CD4-positive, CD25-positive, alpha-beta regulatory T cell (primary cell): ENCODE data around the gene LRRFIP1. TPM values are rescaled to one million over a fixed set of nuclear protein-coding genes. Genes with fewer than 3 reads are reported as not detected.

ENCODE experiments used
- ATAC-seq, 2 donors: fragments of 150-1000 bp; cut with Tn5 transposase; one replicate each; pipeline ENCODE4 v1.10.0; 2021; ENCODE audit warnings: low read depth in 2 of 2, moderate number of reproducible peaks in 2 of 2, moderate library complexity in 1 of 2
- DNase-seq, 3 donors: peaks; one replicate each; pipeline versions ENCODE4 v3.0.0 to v3.0.0-alpha.2; 2012 to 2022; ENCODE audit warnings: mixed read lengths in 1 of 3
- H3K27ac ChIP-seq: one replicate; pipeline ENCODE4 v1.7.0; 2013; ENCODE audit warnings: mild to moderate bottlenecking, low read length; ENCODE audit not compliant: insufficient read depth, poor library complexity, severe bottlenecking
- H3K27me3 ChIP-seq: one replicate; pipeline ENCODE4 v1.7.0; 2013; ENCODE audit warnings: low read length; ENCODE audit not compliant: control insufficient read depth, insufficient read depth
- H3K36me3 ChIP-seq: one replicate; pipeline ENCODE4 v1.7.0; 2013; ENCODE audit warnings: mild to moderate bottlenecking, low read length, moderate library complexity; ENCODE audit not compliant: control insufficient read depth, insufficient read depth
- H3K4me1 ChIP-seq: 2 replicates; pipeline ENCODE4 v1.7.0; 2013; ENCODE audit warnings: mild to moderate bottlenecking, low read length; ENCODE audit not compliant: insufficient read depth, control insufficient read depth, poor library complexity, severe bottlenecking
- H3K4me3 ChIP-seq: one replicate; pipeline ENCODE4 v1.7.0; 2013; ENCODE audit warnings: low read depth, mild to moderate bottlenecking, low read length, moderate library complexity
- H3K9me3 ChIP-seq, 2 experiments: 1 replicate in 1 of 2; 2 replicates in 1 of 2; pipeline ENCODE4 v1.7.0; 2013; ENCODE audit warnings: low read length in 2 of 2, mild to moderate bottlenecking in 1 of 2, moderate library complexity in 1 of 2; ENCODE audit not compliant: control insufficient read depth in 2 of 2
- H3K27ac Mint-ChIP-seq, 3 donors: one replicate each; pipeline ENCODE4 v1.8.0; 2020 to 2022; ENCODE audit warnings: mild to moderate bottlenecking in 3 of 3, mixed read lengths in 3 of 3, moderate library complexity in 2 of 3
- H3K27me3 Mint-ChIP-seq: one replicate; pipeline ENCODE4 v1.8.0; 2022; ENCODE audit warnings: mild to moderate bottlenecking, mixed read lengths
- H3K36me3 Mint-ChIP-seq: one replicate; pipeline ENCODE4 v1.8.0; 2020; ENCODE audit warnings: mixed read lengths
- H3K4me1 Mint-ChIP-seq, 4 donors: one replicate each; pipeline ENCODE4 v1.8.0; 2020 to 2022; ENCODE audit warnings: mixed read lengths in 4 of 4, mild to moderate bottlenecking in 1 of 4
- H3K4me3 Mint-ChIP-seq, 4 donors: one replicate each; pipeline ENCODE4 v1.8.0; 2020 to 2022; ENCODE audit warnings: mild to moderate bottlenecking in 4 of 4, mixed read lengths in 4 of 4, moderate library complexity in 3 of 4
- H3K9me3 Mint-ChIP-seq, 7 donors: one replicate each; pipeline ENCODE4 v1.8.0; 2020 to 2022; ENCODE audit warnings: mixed read lengths in 7 of 7, mild to moderate bottlenecking in 3 of 7, moderate library complexity in 2 of 7
- polyA plus RNA-seq, 4 donors: library from polyadenylated mRNA; unstranded; fragments of 300-500 nt; fragmentation: Illumina TruSeq; gene quantifications; one replicate each; pipeline ENCODE4 v1.2.3, GENCODE V29; 2021
- total RNA-seq: library from RNA; stranded (reverse); gene quantifications from one replicate; pipeline ENCODE4 v1.2.3, GENCODE V29; 2022

Gene LRRFIP1
- total and polyA plus RNA-seq, 5 donors from 2014 or later: 69.4 to 183 (median 80.3) TPM

DNA sequence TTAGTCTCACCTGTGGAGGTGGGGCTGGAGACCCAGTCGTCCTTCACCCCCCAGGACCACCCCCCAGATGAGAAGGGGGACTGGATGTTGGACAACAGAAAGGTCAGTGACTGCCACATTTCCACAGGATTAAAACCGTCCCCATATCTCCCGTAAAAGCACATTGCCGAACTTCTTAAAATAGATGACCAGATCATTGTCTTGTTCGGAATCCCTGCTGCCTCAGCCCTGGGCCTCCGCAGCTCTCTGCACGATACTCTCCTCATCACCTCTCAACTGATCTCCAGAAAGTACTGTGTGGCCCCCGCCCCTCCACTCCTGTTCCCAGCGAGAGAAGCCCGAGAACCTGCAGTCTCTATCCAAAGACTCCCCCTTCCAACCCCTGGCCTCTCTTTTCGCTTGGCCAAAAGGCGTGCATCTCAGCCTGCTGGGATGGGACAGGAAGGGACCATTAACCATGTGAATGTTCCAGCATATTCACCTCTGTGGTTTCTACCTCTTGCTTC lies 13.2 kb downstream of the LRRFIP1 start:
- no peak for DNase-seq
- H3K4me1 ChIP-seq: no peaks in the 10 kb centered on the region
- H3K27me3 ChIP-seq: peaks cover 4% of the 10 kb centered on the region
- Mint-ChIP-seq H3K4me3 (no peak overlapping the region), H3K27me3 (peaks cover 39% of the 10 kb centered on the region), H3K4me1 (peaks cover 0 to 4% (median 1%) of the 10 kb centered on the region in 4 donors), H3K9me3 (peaks cover 0 to 4% (median 0%) of the 10 kb centered on the region in 7 donors), H3K36me3 (no peaks in the 10 kb centered on the region), H3K27ac (no peak overlapping the region)
- H3K36me3 ChIP-seq: no peaks in the 10 kb centered on the region
- no peaks in the 10 kb centered on the region for H3K9me3 ChIP-seq
- no peak for ATAC-seq
- no peak overlapping the region for H3K27ac ChIP-seq
- no peak overlapping the region for H3K4me3 ChIP-seq

- Mint-ChIP-seq H3K36me3 (no peaks in the 10 kb centered on the region), H3K4me1 (no peaks in the 10 kb centered on the region), H3K4me3 (no peak overlapping the region), H3K9me3 (peaks cover 0 to 3% (median 0%) of the 10 kb centered on the region in 7 donors), H3K27me3 (peaks cover 26% of the 10 kb centered on the region), H3K27ac (no peak overlapping the region)
- no peak overlapping the region for H3K27ac ChIP-seq
- H3K9me3 ChIP-seq: no peaks in the 10 kb centered on the region
- no peaks in the 10 kb centered on the region for H3K4me1 ChIP-seq
- ATAC-seq (no peak), DNase-seq (no peak)
- peaks cover 1% of the 10 kb centered on the region for H3K27me3 ChIP-seq
- no peaks in the 10 kb centered on the region for H3K36me3 ChIP-seq
- H3K4me3 ChIP-seq: no peak overlapping the region
These were observed 14.8 kb downstream of the LRRFIP1 start for GRCh38 chr2:237642038-237642734.

GRCh38 chr2:237643066-237643465 lies 15.7 kb downstream of the LRRFIP1 start:
- H3K36me3 Mint-ChIP-seq: no peaks in the 10 kb centered on the region
- peaks cover 0 to 3% (median 0%) of the 10 kb centered on the region in 7 donors for H3K9me3 Mint-ChIP-seq
- Histone ChIP-seq H3K4me1 (no peaks in the 10 kb centered on the region), H3K36me3 (no peaks in the 10 kb centered on the region), H3K4me3 (no peak overlapping the region), H3K27me3 (peaks cover 3% of the 10 kb centered on the region), H3K9me3 (no peaks in the 10 kb centered on the region), H3K27ac (no peak overlapping the region)
- DNase-seq: no peak
- no peak for ATAC-seq
- H3K4me1 Mint-ChIP-seq: no peaks in the 10 kb centered on the region
- H3K27me3 Mint-ChIP-seq: peaks cover 19% of the 10 kb centered on the region
- no peak overlapping the region for H3K4me3 Mint-ChIP-seq
- no peak overlapping the region for H3K27ac Mint-ChIP-seq

GRCh38 chr2:237643582-237644380 lies 16.4 kb downstream of the LRRFIP1 start:
- H3K27ac Mint-ChIP-seq: no peak overlapping the region
- no peaks in the 10 kb centered on the region for H3K9me3 ChIP-seq
- no peak for DNase-seq
- no peak for ATAC-seq
- peaks cover 17% of the 10 kb centered on the region for H3K27me3 Mint-ChIP-seq
- H3K4me1 Mint-ChIP-seq: no peaks in the 10 kb centered on the region
- no peaks in the 10 kb centered on the region for H3K36me3 ChIP-seq
- H3K9me3 Mint-ChIP-seq: peaks cover 0 to 3% (median 0%) of the 10 kb centered on the region in 7 donors
- peaks cover 2% of the 10 kb centered on the region for H3K27me3 ChIP-seq
- no peaks in the 10 kb centered on the region for H3K36me3 Mint-ChIP-seq
- no peak overlapping the region for H3K4me3 Mint-ChIP-seq
- H3K4me3 ChIP-seq: no peak overlapping the region
- H3K27ac ChIP-seq: no peak overlapping the region
- H3K4me1 ChIP-seq: no peaks in the 10 kb centered on the region

GRCh38 chr2:237644381-237644703 lies 17.0 kb downstream of the LRRFIP1 start:
- peaks cover 11% of the 10 kb centered on the region for H3K27me3 Mint-ChIP-seq
- no peak overlapping the region for H3K4me3 ChIP-seq
- H3K4me1 Mint-ChIP-seq: no peaks in the 10 kb centered on the region
- no peak overlapping the region for H3K27ac Mint-ChIP-seq
- H3K9me3 ChIP-seq: no peaks in the 10 kb centered on the region
- no peak for DNase-seq
- H3K36me3 ChIP-seq: no peaks in the 10 kb centered on the region
- ATAC-seq: no peak
- peaks cover 2% of the 10 kb centered on the region for H3K27me3 ChIP-seq
- H3K4me1 ChIP-seq: no peaks in the 10 kb centered on the region
- H3K27ac ChIP-seq: no peak overlapping the region
- H3K4me3 Mint-ChIP-seq: no peak overlapping the region
- peaks cover 0 to 3% (median 0%) of the 10 kb centered on the region in 7 donors for H3K9me3 Mint-ChIP-seq
- no peaks in the 10 kb centered on the region for H3K36me3 Mint-ChIP-seq

GRCh38 chr2:237645261-237645660 lies 17.9 kb downstream of the LRRFIP1 start:
- Mint-ChIP-seq H3K36me3 (no peaks in the 10 kb centered on the region), H3K27me3 (peaks cover 10% of the 10 kb centered on the region), H3K4me3 (no peak overlapping the region), H3K9me3 (peaks cover 0 to 3% (median 0%) of the 10 kb centered on the region in 7 donors), H3K4me1 (no peaks in the 10 kb centered on the region), H3K27ac (no peak overlapping the region)
- H3K27ac ChIP-seq: no peak overlapping the region
- DNase-seq (no peak), ATAC-seq (no peak)
- H3K27me3 ChIP-seq: peaks cover 2% of the 10 kb centered on the region
- H3K4me1 ChIP-seq: no peaks in the 10 kb centered on the region
- no peaks in the 10 kb centered on the region for H3K36me3 ChIP-seq
- no peak overlapping the region for H3K4me3 ChIP-seq
- H3K9me3 ChIP-seq: no peaks in the 10 kb centered on the region

- Histone ChIP-seq H3K9me3 (peaks cover 0 to 6% of the 10 kb centered on the region in 2 experiments), H3K4me1 (no peaks in the 10 kb centered on the region), H3K36me3 (no peaks in the 10 kb centered on the region), H3K27me3 (peaks cover 6% of the 10 kb centered on the region), H3K4me3 (no peak overlapping the region), H3K27ac (no peak overlapping the region)
- H3K27ac Mint-ChIP-seq: no peak overlapping the region
- DNase-seq: no peak
- H3K4me1 Mint-ChIP-seq: no peaks in the 10 kb centered on the region
- peaks cover 4% of the 10 kb centered on the region for H3K36me3 Mint-ChIP-seq
- H3K27me3 Mint-ChIP-seq: peaks cover 13% of the 10 kb centered on the region
- no peak overlapping the region for H3K4me3 Mint-ChIP-seq
- peaks cover 0 to 4% (median 0%) of the 10 kb centered on the region in 7 donors for H3K9me3 Mint-ChIP-seq
- ATAC-seq: no peak
These were observed 20.0 kb downstream of the LRRFIP1 start for GRCh38 chr2:237647176-237648015.
